ENCODE measurements around the gene TBCD. TPM values are rescaled to one million over a fixed set of nuclear protein-coding genes. Genes with fewer than 3 reads are reported as not detected.

TBCD gene
- total and polyA plus RNA-seq, 9 of the 15 experiments (the other 6 are each of a cell fraction or from before 2014, with no cell fraction given): 8.9 to 98.5 (median 28.0) TPM

- no peaks in the 10 kb centered on the region for H3K9me3 ChIP-seq (replicated peaks; ENCODE audit: control insufficient read depth, insufficient read depth, low read depth, low read length)
- H3K4me3 ChIP-seq: no peak overlapping the region
- TF ChIP-seq TEAD2 (tag; IDR thresholded peaks at IDR 0.05) (no peak), SMARCE1 (IDR thresholded peaks at IDR 0.05) (no peak)
- 39% methylated on average over 15 of the region's 18 CpGs for WGBS (ENCODE audit: insufficient coverage, low coverage, missing lambda C conversion rate)
- H2AFZ ChIP-seq (ENCODE audit: low read depth, low read length): no peak overlapping the region
- BruUV-seq (replicated peaks): no TSS peak
- no peak overlapping the region for H3K4me2 ChIP-seq (ENCODE audit: insufficient read depth, low read length)
- H3K36me3 ChIP-seq (ENCODE audit: control insufficient read depth, insufficient read depth, low read length): no peaks in the 10 kb centered on the region
- FAIRE-seq: no peak
- no peak for DNase-seq (ENCODE audit: extremely low read depth in 1 of 4, low spot score in 3 of 4)
- no peak for ATAC-seq
- H3K79me2 ChIP-seq (ENCODE audit: control insufficient read depth, insufficient read depth, low read length): no peaks in the 10 kb centered on the region
- peaks cover 0 to 50% of the 10 kb centered on the region in 2 experiments; a peak in 2 of 5 replicates for H3K4me1 ChIP-seq (replicated peaks in 1 of 2; ENCODE audit: control insufficient read depth in 2 of 2, insufficient read depth in 2 of 2, low read length in 2 of 2)
- ChIA-PET POLR2A (interaction anchor here (0.7 kb wide), 1 partner anchor 146 kb away, joined by 3 read pairs; no protein-coding TSS in a partner anchor), CTCF (ENCODE audit: low intra/inter-chr PET ratio) (no interaction called here)
- in situ Hi-C loops (cut with MboI): no loop called here
- no peak overlapping the region for H3K27ac ChIP-seq (ENCODE audit: extremely low read depth, low read depth, low read length)
- H3K9me1 ChIP-seq (ENCODE audit: control insufficient read depth, insufficient read depth, low read length): peaks cover 3% of the 10 kb centered on the region
- intact Hi-C loops (cut with micrococcal nuclease): no loop called here
- 0 out of 2 replicates have a peak, but pooled peaks cover 2% of the 10 kb centered on the region for H4K20me1 ChIP-seq (replicated peaks; ENCODE audit: control insufficient read depth, insufficient read depth, low read length)
- no peak overlapping the region for H3K9ac ChIP-seq (ENCODE audit: insufficient read depth in 1 of 2, low read depth in 2 of 2, low read length in 2 of 2)
- H3K27me3 ChIP-seq (ENCODE audit: control insufficient read depth in 2 of 2, insufficient read depth in 2 of 2, low read length in 2 of 2): peaks cover 0 to 11% of the 10 kb centered on the region in 2 experiments; a peak in 2 of 5 replicates
Measured at GRCh38 chr17:82705756-82706155, 46.1 kb upstream of the TBCD start.

- no peaks in the 10 kb centered on the region for H3K36me3 ChIP-seq (ENCODE audit: control insufficient read depth, insufficient read depth, low read length)
- ATAC-seq (no peak), FAIRE-seq (no peak), DNase-seq (ENCODE audit: extremely low read depth in 1 of 4, low spot score in 3 of 4) (peak in 3 of 4 experiments; percentile 19 to 35 (median 34))
- in situ Hi-C loops (cut with MboI) (no loop called here), intact Hi-C loops (cut with micrococcal nuclease) (no loop called here)
- peaks cover 0 to 47% of the 10 kb centered on the region in 2 experiments; a peak in 2 of 5 replicates for H3K4me1 ChIP-seq (replicated peaks in 1 of 2; ENCODE audit: control insufficient read depth in 2 of 2, insufficient read depth in 2 of 2, low read length in 2 of 2)
- POLR2A ChIA-PET: interaction anchor here (1.1 kb wide), 1 partner anchor 19 kb away, joined by 4 read pairs; no protein-coding TSS in a partner anchor
- H3K27ac ChIP-seq (ENCODE audit: extremely low read depth, low read depth, low read length): no peak overlapping the region
- no peaks in the 10 kb centered on the region for H3K79me2 ChIP-seq (ENCODE audit: control insufficient read depth, insufficient read depth, low read length)
- no peak overlapping the region for H3K4me3 ChIP-seq
- WGBS (ENCODE audit: insufficient coverage, low coverage, missing lambda C conversion rate): 5% methylated on average over 3 of the region's 9 CpGs
- H4K20me1 ChIP-seq (replicated peaks; ENCODE audit: control insufficient read depth, insufficient read depth, low read length): no peaks in the 10 kb centered on the region
- CTCF ChIA-PET (ENCODE audit: low intra/inter-chr PET ratio): no interaction called here
- H2AFZ ChIP-seq (ENCODE audit: low read depth, low read length): no peak overlapping the region
- H3K9ac ChIP-seq (ENCODE audit: insufficient read depth in 1 of 2, low read depth in 2 of 2, low read length in 2 of 2): peak overlapping the region in 1 of 2 experiments; percentile 68; a peak in 2 of 4 replicates
- no TSS peak for BruUV-seq (replicated peaks)
- H3K4me2 ChIP-seq (ENCODE audit: insufficient read depth, low read length): no peak overlapping the region
- no peaks in the 10 kb centered on the region for H3K9me1 ChIP-seq (ENCODE audit: control insufficient read depth, insufficient read depth, low read length)
- H3K27me3 ChIP-seq (ENCODE audit: control insufficient read depth in 2 of 2, insufficient read depth in 2 of 2, low read length in 2 of 2): peaks cover 0 to 11% of the 10 kb centered on the region in 2 experiments; a peak in 2 of 5 replicates
- no peaks in the 10 kb centered on the region for H3K9me3 ChIP-seq (replicated peaks; ENCODE audit: control insufficient read depth, insufficient read depth, low read depth, low read length)
- no peak for TF ChIP-seq ETV1 (tag; conservative IDR thresholded peaks at IDR 0.05; ENCODE audit: low read depth)
- no peak for TF ChIP-seq ZNF384 (IDR thresholded peaks at IDR 0.05; ENCODE audit: low read depth, low read length)
- TF ChIP-seq POLR2H (tag; IDR thresholded peaks at IDR 0.05; ENCODE audit: low read depth): no peak
- TF ChIP-seq GABPA (tag; conservative IDR thresholded peaks at IDR 0.05; ENCODE audit: low read depth): no peak
- TF ChIP-seq ZFP36 (IDR thresholded peaks at IDR 0.05; ENCODE audit: low read depth, low read length, partially characterized antibody): no peak
- TF ChIP-seq MCM3 (IDR thresholded peaks at IDR 0.05): no peak
- TF ChIP-seq NR4A1 (CRISPR knock-in tag; IDR thresholded peaks at IDR 0.05): no peak
- no peak for TF ChIP-seq NR4A1 (tag; IDR thresholded peaks at IDR 0.05)
- no peak for TF ChIP-seq MXI1 (IDR thresholded peaks at IDR 0.05; ENCODE audit: low read depth, low read length)
- no peak for TF ChIP-seq DMBX1 (CRISPR knock-in tag; IDR thresholded peaks at IDR 0.05; ENCODE audit: borderline replicate concordance)
- TF ChIP-seq KDM5B (IDR thresholded peaks at IDR 0.05; ENCODE audit: insufficient replicate concordance, low read depth, low read length): no peak
- TF ChIP-seq LCOR (CRISPR knock-in tag; IDR thresholded peaks at IDR 0.05): no peak
- no peak for TF ChIP-seq RNF2 (IDR thresholded peaks at IDR 0.05)
- TF ChIP-seq SAP30 (IDR thresholded peaks at IDR 0.05; ENCODE audit: borderline replicate concordance, insufficient read depth, low read depth, low read length, poor library complexity, severe bottlenecking): no peak
- no peak for TF ChIP-seq RFX7 (CRISPR knock-in tag; IDR thresholded peaks at IDR 0.05)
- TF ChIP-seq MAFK (IDR thresholded peaks at IDR 0.05; ENCODE audit: low read length): no peak
- no peak for TF ChIP-seq NR2F6 (CRISPR knock-in tag; IDR thresholded peaks at IDR 0.05)
Measured at GRCh38 chr17:82709024-82709675, 42.7 kb upstream of the TBCD start.
